HT-29 (cell line): ENCODE measurements around the gene C15orf39. TPM values are rescaled to one million over a fixed set of nuclear protein-coding genes. Genes with fewer than 3 reads are reported as not detected.
"Not testable (repeated sequence)": the region's sequence is repeated elsewhere in the genome, so short reads cannot be mapped to it uniquely, and the experiment has no call there.

Experiments used
- DNase-seq: peaks from one replicate; pipeline ENCODE4 v3.0.0-alpha.2; 2015; ENCODE audit warnings: low spot score
- total RNA-seq: library from RNA; depleted of rRNA; stranded (reverse); fragments of >200 nt; shearing (Covaris generic); gene quantifications from 2 replicates; pipeline ENCODE4 v1.2.3, GENCODE V29; 2014

C15orf39 gene
- total RNA-seq, 1 experiment from 2014 or later = 76.6 TPM

- DNase-seq = no peak
These were observed 29.1 kb downstream of the C15orf39 start for GRCh38 chr15:75230551-75231371.

GRCh38 chr15:75231836-75232235 lies 30.2 kb downstream of the C15orf39 start:
- no peak for DNase-seq

GRCh38 chr15:75232252-75232813 lies 30.7 kb downstream of the C15orf39 start:
- DNase-seq = no peak

GRCh38 chr15:75232826-75233503 lies 31.3 kb downstream of the C15orf39 start:
- DNase-seq = no peak

GRCh38 chr15:75233504-75234190 lies 32.0 kb downstream of the C15orf39 start:
- DNase-seq = no peak

DNA sequence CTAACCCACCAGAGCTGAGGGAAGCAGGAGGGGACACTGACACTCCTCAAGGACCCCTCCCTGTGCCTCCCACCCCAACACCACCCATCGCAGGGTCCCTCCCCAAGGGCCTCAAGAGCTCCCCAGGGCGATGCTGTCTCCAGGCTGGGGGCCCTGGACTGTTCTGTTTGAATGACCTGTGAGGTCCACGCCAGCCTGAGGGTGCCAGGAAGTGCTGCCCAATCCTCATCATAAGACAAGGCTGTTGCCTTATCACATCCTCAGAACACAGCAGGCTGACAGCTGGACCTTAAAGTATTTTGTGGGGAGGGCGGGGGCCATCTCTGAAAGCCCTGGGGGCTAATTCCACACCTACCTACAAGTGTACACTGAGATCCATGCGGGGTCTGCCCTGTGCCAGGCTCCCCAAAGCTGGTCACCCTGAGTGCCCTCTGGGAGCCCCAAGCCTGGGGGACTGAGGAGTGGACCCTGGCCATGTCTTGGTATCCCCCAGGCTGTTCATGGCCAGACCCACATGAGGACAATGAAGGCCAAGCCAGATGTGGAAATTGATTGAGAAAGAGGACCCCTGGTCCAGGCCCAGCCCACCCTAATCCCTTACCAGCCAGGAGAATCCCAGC lies 32.6 kb downstream of the C15orf39 start:
- no peak for DNase-seq

GRCh38 chr15:75235051-75235673 lies 33.5 kb downstream of the C15orf39 start:
- no peak for DNase-seq

- DNase-seq = no peak
These were observed 34.4 kb downstream of the C15orf39 start for GRCh38 chr15:75235760-75236729.

- DNase-seq = no peak
These were observed 35.8 kb downstream of the C15orf39 start for GRCh38 chr15:75237316-75237982.

DNA sequence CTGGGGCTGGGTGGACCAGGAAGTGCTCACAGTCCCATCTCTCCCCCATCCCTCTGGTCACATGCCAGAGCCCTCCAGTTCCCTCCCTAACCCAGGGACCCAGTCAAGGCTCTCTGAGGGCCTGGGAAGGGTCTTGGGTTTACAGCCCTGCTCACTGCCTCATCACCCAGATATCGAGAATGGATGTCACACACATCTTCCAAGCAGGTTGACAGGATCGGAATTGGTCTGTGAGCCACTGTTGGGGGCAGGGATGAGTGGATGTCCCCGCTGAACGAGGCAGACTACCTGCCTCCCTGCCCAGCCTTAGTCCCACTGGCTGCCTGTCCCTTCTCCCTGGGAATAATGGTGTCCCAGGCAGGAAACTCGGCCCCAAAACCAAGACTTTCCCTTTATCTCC lies 36.5 kb downstream of the C15orf39 start:
- DNase-seq = no peak

DNA sequence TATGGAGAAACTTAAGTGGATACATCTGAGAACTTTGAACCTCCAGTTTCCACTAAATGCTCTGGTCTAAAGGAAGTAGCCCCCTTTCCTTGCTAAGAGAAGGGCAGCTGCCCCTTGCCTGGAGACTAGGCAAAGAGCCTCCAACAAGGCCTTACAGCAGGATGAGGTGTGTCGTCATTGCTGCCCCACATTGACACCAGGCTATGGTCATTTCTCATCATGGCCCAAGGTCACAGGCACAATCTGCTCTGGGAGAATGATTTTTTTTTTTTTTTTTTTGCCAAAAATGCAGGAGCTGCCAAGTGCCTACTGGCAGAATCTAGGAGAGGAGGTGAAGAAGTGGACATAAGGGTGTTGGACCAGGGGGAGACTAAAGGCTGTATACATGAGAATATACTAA lies 44.1 kb downstream of the C15orf39 start:
- DNase-seq = not testable (repeated sequence)

DNA sequence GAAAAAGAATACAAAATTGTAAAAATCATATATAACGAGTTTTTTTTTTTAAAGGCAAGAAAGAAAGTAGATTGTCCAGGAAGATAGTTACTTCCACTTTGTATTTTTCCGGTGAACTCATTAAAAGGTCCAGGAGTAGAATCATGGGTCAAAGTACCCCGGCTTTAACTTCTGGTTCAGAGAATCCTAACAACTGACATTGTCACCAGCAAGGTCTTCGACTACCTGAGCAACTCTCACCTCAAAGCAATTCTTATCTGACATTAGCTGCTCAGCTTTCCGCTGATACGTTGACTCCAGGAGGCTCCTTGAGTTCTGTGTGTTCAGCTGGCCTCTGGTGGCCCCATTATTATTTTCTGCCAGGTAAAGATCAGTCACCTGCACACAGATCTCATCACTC lies 47.3 kb downstream of the C15orf39 start:
- not testable (repeated sequence) for DNase-seq

GRCh38 chr15:75249726-75250125 lies 48.0 kb downstream of the C15orf39 start:
- DNase-seq = no peak

- not testable (repeated sequence) for DNase-seq
These were observed 49.7 kb downstream of the C15orf39 start for GRCh38 chr15:75251343-75251742.

- DNase-seq = not testable (repeated sequence)
These were observed 50.6 kb downstream of the C15orf39 start for GRCh38 chr15:75252285-75252684.

DNA sequence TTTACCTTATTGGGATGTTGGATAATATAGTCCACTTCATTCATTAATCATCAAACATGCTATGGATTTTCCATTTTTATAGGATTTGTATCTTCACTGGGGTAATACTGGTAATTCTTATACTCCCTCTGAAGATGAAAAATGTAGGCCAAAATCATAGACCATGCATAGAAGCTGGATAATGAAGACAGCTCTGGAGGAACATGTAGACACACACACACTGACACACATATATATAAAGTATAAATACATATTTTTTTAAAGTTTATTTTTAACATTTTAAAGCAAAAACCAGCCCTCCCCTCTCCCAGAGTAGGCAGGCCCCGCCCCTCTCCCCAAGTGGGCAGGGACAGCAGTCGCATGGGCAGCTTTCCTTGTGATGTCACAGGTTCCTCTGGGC lies 56.4 kb downstream of the C15orf39 start, which contains the start of gene GOLGA6C:
GOLGA6C (plus strand) TSS at position 301 of the 400 bp plus-strand sequence. CDS start 265 bp downstream, outside the sequence.
- DNase-seq = not testable (repeated sequence)

GRCh38 chr15:75258620-75259343 lies 57.1 kb downstream of the C15orf39 start:
- not testable (repeated sequence) for DNase-seq

GRCh38 chr15:75259873-75260272 lies 58.2 kb downstream of the C15orf39 start:
- not testable (repeated sequence) for DNase-seq
